ENCODE results near the gene PIK3CB. TPM values are rescaled to one million over a fixed set of nuclear protein-coding genes. Genes with fewer than 3 reads are reported as not detected.

Gene PIK3CB
- total and polyA plus RNA-seq, 2 donors, result 11.7 to 20.2 TPM

GRCh38 chr3:138781012-138781470, 53.7 kb downstream of the PIK3CB start:
- Histone ChIP-seq H3K36me3 (ENCODE audit: control insufficient read depth in 2 of 2, insufficient read depth in 2 of 2, low read length in 1 of 2) (peaks cover 0 to 5% of the 10 kb centered on the region in 2 donors), H3K4me1 (ENCODE audit: control insufficient read depth in 2 of 2, insufficient read depth in 2 of 2, low read length in 2 of 2) (peaks cover 0 to 12% of the 10 kb centered on the region in 2 donors), H3K27ac (ENCODE audit: low read depth in 1 of 2, low read length in 1 of 2) (peak overlapping the region; percentile 38 to 42), H3K9me3 (ENCODE audit: control insufficient read depth in 2 of 2, insufficient read depth in 1 of 2, low read length in 1 of 2) (no peaks in the 10 kb centered on the region), H3K27me3 (ENCODE audit: control insufficient read depth in 2 of 2, insufficient read depth in 1 of 2, low read length in 1 of 2) (no peaks in the 10 kb centered on the region), H3K4me3 (ENCODE audit: low read length in 2 of 2) (no peak overlapping the region)
- peak in 7 of 9 donors; percentile 6 to 68 (median 32) for DNase-seq (ENCODE audit: low read depth in 6 of 9, low spot score in 9 of 9)
- WGBS, result 54% methylated on average over 5 of the region's 5 CpGs

- no peak for DNase-seq (ENCODE audit: low read depth in 6 of 9, low spot score in 9 of 9)
- H3K36me3 ChIP-seq (ENCODE audit: control insufficient read depth in 2 of 2, insufficient read depth in 2 of 2, low read length in 1 of 2), result peaks cover 0 to 5% of the 10 kb centered on the region in 2 donors
- H3K27me3 ChIP-seq (ENCODE audit: control insufficient read depth in 2 of 2, insufficient read depth in 1 of 2, low read length in 1 of 2), result no peaks in the 10 kb centered on the region
- H3K4me3 ChIP-seq (ENCODE audit: low read length in 2 of 2), result no peak overlapping the region
- 99% methylated on average over 2 of the region's 2 CpGs for WGBS
- H3K27ac ChIP-seq (ENCODE audit: low read depth in 1 of 2, low read length in 1 of 2), result no peak overlapping the region
- H3K9me3 ChIP-seq (ENCODE audit: control insufficient read depth in 2 of 2, insufficient read depth in 1 of 2, low read length in 1 of 2), result no peaks in the 10 kb centered on the region
- peaks cover 0 to 18% of the 10 kb centered on the region in 2 donors for H3K4me1 ChIP-seq (ENCODE audit: control insufficient read depth in 2 of 2, insufficient read depth in 2 of 2, low read length in 2 of 2)
Observed at GRCh38 chr3:138778643-138779042, 56.1 kb downstream of the PIK3CB start.

GRCh38 chr3:138776961-138777360, 57.8 kb downstream of the PIK3CB start:
- H3K4me1 ChIP-seq (ENCODE audit: control insufficient read depth in 2 of 2, insufficient read depth in 2 of 2, low read length in 2 of 2), result peaks cover 0 to 18% of the 10 kb centered on the region in 2 donors
- no peaks in the 10 kb centered on the region for H3K27me3 ChIP-seq (ENCODE audit: control insufficient read depth in 2 of 2, insufficient read depth in 1 of 2, low read length in 1 of 2)
- peaks cover 0 to 5% of the 10 kb centered on the region in 2 donors for H3K36me3 ChIP-seq (ENCODE audit: control insufficient read depth in 2 of 2, insufficient read depth in 2 of 2, low read length in 1 of 2)
- H3K4me3 ChIP-seq (ENCODE audit: low read length in 2 of 2), result no peak overlapping the region
- DNase-seq (ENCODE audit: low read depth in 6 of 9, low spot score in 9 of 9), result no peak
- H3K9me3 ChIP-seq (ENCODE audit: control insufficient read depth in 2 of 2, insufficient read depth in 1 of 2, low read length in 1 of 2), result no peaks in the 10 kb centered on the region
- 96% methylated on average over 2 of the region's 2 CpGs for WGBS
- H3K27ac ChIP-seq (ENCODE audit: low read depth in 1 of 2, low read length in 1 of 2), result no peak overlapping the region

- 81% methylated on average over 4 of the region's 4 CpGs for WGBS
- peak overlapping the region; percentile 63 to 74 for H3K27ac ChIP-seq (ENCODE audit: low read depth in 1 of 2, low read length in 1 of 2)
- DNase-seq (ENCODE audit: low read depth in 6 of 9, low spot score in 9 of 9), result no peak
Observed at GRCh38 chr3:138775254-138775595, 59.5 kb downstream of the PIK3CB start.

GRCh38 chr3:138774529-138775253, 60.0 kb downstream of the PIK3CB start:
- no peak overlapping the region for H3K4me3 ChIP-seq (ENCODE audit: low read length in 2 of 2)
- H3K36me3 ChIP-seq (ENCODE audit: control insufficient read depth in 2 of 2, insufficient read depth in 2 of 2, low read length in 1 of 2), result peaks cover 0 to 5% of the 10 kb centered on the region in 2 donors
- peaks cover 0 to 6% of the 10 kb centered on the region in 2 donors for H3K4me1 ChIP-seq (ENCODE audit: control insufficient read depth in 2 of 2, insufficient read depth in 2 of 2, low read length in 2 of 2)
- peak in 2 of 9 donors; percentile 7 to 24 for DNase-seq (ENCODE audit: low read depth in 6 of 9, low spot score in 9 of 9)
- no peaks in the 10 kb centered on the region for H3K9me3 ChIP-seq (ENCODE audit: control insufficient read depth in 2 of 2, insufficient read depth in 1 of 2, low read length in 1 of 2)
- peak overlapping the region in 1 of 2 donors; percentile 63 for H3K27ac ChIP-seq (ENCODE audit: low read depth in 1 of 2, low read length in 1 of 2)
- no peaks in the 10 kb centered on the region for H3K27me3 ChIP-seq (ENCODE audit: control insufficient read depth in 2 of 2, insufficient read depth in 1 of 2, low read length in 1 of 2)

More at GRCh38 chr3:138775254-138775595, 59.5 kb downstream of the PIK3CB start:
- H3K27me3 ChIP-seq (ENCODE audit: control insufficient read depth in 2 of 2, insufficient read depth in 1 of 2, low read length in 1 of 2), result no peaks in the 10 kb centered on the region
- no peak overlapping the region for H3K4me3 ChIP-seq (ENCODE audit: low read length in 2 of 2)
- H3K4me1 ChIP-seq (ENCODE audit: control insufficient read depth in 2 of 2, insufficient read depth in 2 of 2, low read length in 2 of 2), result peaks cover 0 to 6% of the 10 kb centered on the region in 2 donors
- H3K9me3 ChIP-seq (ENCODE audit: control insufficient read depth in 2 of 2, insufficient read depth in 1 of 2, low read length in 1 of 2), result no peaks in the 10 kb centered on the region
- peaks cover 0 to 5% of the 10 kb centered on the region in 2 donors for H3K36me3 ChIP-seq (ENCODE audit: control insufficient read depth in 2 of 2, insufficient read depth in 2 of 2, low read length in 1 of 2)

GRCh38 chr3:138771585-138771984, 63.1 kb downstream of the PIK3CB start:
- H3K27ac ChIP-seq (ENCODE audit: low read depth in 1 of 2, low read length in 1 of 2), result no peak overlapping the region
- peaks cover 9 to 18% of the 10 kb centered on the region in 2 donors for H3K36me3 ChIP-seq (ENCODE audit: control insufficient read depth in 2 of 2, insufficient read depth in 2 of 2, low read length in 1 of 2)
- H3K9me3 ChIP-seq (ENCODE audit: control insufficient read depth in 2 of 2, insufficient read depth in 1 of 2, low read length in 1 of 2), result peaks cover 13 to 20% of the 10 kb centered on the region in 2 donors
- DNase-seq (ENCODE audit: low read depth in 6 of 9, low spot score in 9 of 9), result no peak
- WGBS, result over 99% methylated on average over 2 of the region's 2 CpGs
- peaks cover 0 to 6% of the 10 kb centered on the region in 2 donors for H3K4me1 ChIP-seq (ENCODE audit: control insufficient read depth in 2 of 2, insufficient read depth in 2 of 2, low read length in 2 of 2)
- H3K4me3 ChIP-seq (ENCODE audit: low read length in 2 of 2), result no peak overlapping the region
- no peaks in the 10 kb centered on the region for H3K27me3 ChIP-seq (ENCODE audit: control insufficient read depth in 2 of 2, insufficient read depth in 1 of 2, low read length in 1 of 2)

- Histone ChIP-seq H3K27me3 (ENCODE audit: control insufficient read depth in 2 of 2, insufficient read depth in 1 of 2, low read length in 1 of 2) (no peaks in the 10 kb centered on the region), H3K4me1 (ENCODE audit: control insufficient read depth in 2 of 2, insufficient read depth in 2 of 2, low read length in 2 of 2) (no peaks in the 10 kb centered on the region), H3K4me3 (ENCODE audit: low read length in 2 of 2) (no peak overlapping the region), H3K9me3 (ENCODE audit: control insufficient read depth in 2 of 2, insufficient read depth in 1 of 2, low read length in 1 of 2) (peaks cover 13 to 20% of the 10 kb centered on the region in 2 donors), H3K27ac (ENCODE audit: low read depth in 1 of 2, low read length in 1 of 2) (no peak overlapping the region), H3K36me3 (ENCODE audit: control insufficient read depth in 2 of 2, insufficient read depth in 2 of 2, low read length in 1 of 2) (peaks cover 9 to 18% of the 10 kb centered on the region in 2 donors)
- DNase-seq (ENCODE audit: low read depth in 6 of 9, low spot score in 9 of 9), result no peak
Observed at GRCh38 chr3:138769616-138770015, 65.1 kb downstream of the PIK3CB start.

GRCh38 chr3:138768946-138769345, 65.8 kb downstream of the PIK3CB start:
- Histone ChIP-seq H3K4me3 (ENCODE audit: low read length in 2 of 2) (no peak overlapping the region), H3K27ac (ENCODE audit: low read depth in 1 of 2, low read length in 1 of 2) (no peak overlapping the region), H3K27me3 (ENCODE audit: control insufficient read depth in 2 of 2, insufficient read depth in 1 of 2, low read length in 1 of 2) (no peaks in the 10 kb centered on the region), H3K4me1 (ENCODE audit: control insufficient read depth in 2 of 2, insufficient read depth in 2 of 2, low read length in 2 of 2) (no peaks in the 10 kb centered on the region), H3K36me3 (ENCODE audit: control insufficient read depth in 2 of 2, insufficient read depth in 2 of 2, low read length in 1 of 2) (peaks cover 9 to 18% of the 10 kb centered on the region in 2 donors), H3K9me3 (ENCODE audit: control insufficient read depth in 2 of 2, insufficient read depth in 1 of 2, low read length in 1 of 2) (peaks cover 13 to 20% of the 10 kb centered on the region in 2 donors)
- 99% methylated on average over 5 of the region's 5 CpGs for WGBS
- no peak for DNase-seq (ENCODE audit: low read depth in 6 of 9, low spot score in 9 of 9)

GRCh38 chr3:138768125-138768524, 66.6 kb downstream of the PIK3CB start:
- peaks cover 13 to 20% of the 10 kb centered on the region in 2 donors for H3K9me3 ChIP-seq (ENCODE audit: control insufficient read depth in 2 of 2, insufficient read depth in 1 of 2, low read length in 1 of 2)
- no peak overlapping the region for H3K4me3 ChIP-seq (ENCODE audit: low read length in 2 of 2)
- H3K27me3 ChIP-seq (ENCODE audit: control insufficient read depth in 2 of 2, insufficient read depth in 1 of 2, low read length in 1 of 2), result no peaks in the 10 kb centered on the region
- peak in 1 of 9 donors; percentile 23 for DNase-seq (ENCODE audit: low read depth in 6 of 9, low spot score in 9 of 9)
- H3K27ac ChIP-seq (ENCODE audit: low read depth in 1 of 2, low read length in 1 of 2), result no peak overlapping the region
- H3K4me1 ChIP-seq (ENCODE audit: control insufficient read depth in 2 of 2, insufficient read depth in 2 of 2, low read length in 2 of 2), result no peaks in the 10 kb centered on the region
- WGBS, result 97% methylated on average over 1 of the region's 1 CpG
- peaks cover 9 to 18% of the 10 kb centered on the region in 2 donors for H3K36me3 ChIP-seq (ENCODE audit: control insufficient read depth in 2 of 2, insufficient read depth in 2 of 2, low read length in 1 of 2)

Data from thymus (tissue), 11 donors.